ENCODE results near the gene STXBP2.

STXBP2 gene

GRCh38 chr19:7687177-7687576 is 50.3 kb downstream of the STXBP2 start:
- CTCF ChIA-PET: interaction anchor here (1.3 kb wide), 1 partner anchor 48 kb away, joined by 4 read pairs; no protein-coding TSS in a partner anchor
- Histone ChIP-seq H3K27ac (ENCODE audit: insufficient read depth in 1 of 2, low read depth in 1 of 2, low read length in 2 of 2, poor library complexity in 1 of 2, severe bottlenecking in 2 of 2) (no peak overlapping the region), H3K4me3 (ENCODE audit: control insufficient read depth in 1 of 7, extremely low read depth in 1 of 7, insufficient read depth in 4 of 7, low read depth in 2 of 7, low read length in 6 of 7) (no peak overlapping the region), H3K9me3 (ENCODE audit: control extremely low read depth in 1 of 5, control insufficient read depth in 4 of 5, insufficient read depth in 2 of 5, low read depth in 1 of 5, low read length in 4 of 5) (no peaks in the 10 kb centered on the region), H3K27me3 (replicated peaks in 2 of 5; ENCODE audit: control insufficient read depth in 4 of 5, insufficient read depth in 5 of 5, low read length in 4 of 5) (peaks cover 0 to 6% (median 0%) of the 10 kb centered on the region in 5 experiments), H3K4me1 (ENCODE audit: control extremely low read depth in 1 of 4, control insufficient read depth in 4 of 4, insufficient read depth in 4 of 4, low read length in 3 of 4) (peaks cover 0 to 6% (median 3%) of the 10 kb centered on the region in 4 experiments), H3K36me3 (ENCODE audit: control insufficient read depth in 4 of 4, insufficient read depth in 4 of 4, low read length in 3 of 4) (peaks cover 0 to 24% (median 10%) of the 10 kb centered on the region in 4 experiments)
- POLR2A ChIA-PET: no interaction called here
- WGBS (ENCODE audit: insufficient coverage): 98% methylated on average over 12 of the region's 12 CpGs
- DNase-seq: no peak

DNA sequence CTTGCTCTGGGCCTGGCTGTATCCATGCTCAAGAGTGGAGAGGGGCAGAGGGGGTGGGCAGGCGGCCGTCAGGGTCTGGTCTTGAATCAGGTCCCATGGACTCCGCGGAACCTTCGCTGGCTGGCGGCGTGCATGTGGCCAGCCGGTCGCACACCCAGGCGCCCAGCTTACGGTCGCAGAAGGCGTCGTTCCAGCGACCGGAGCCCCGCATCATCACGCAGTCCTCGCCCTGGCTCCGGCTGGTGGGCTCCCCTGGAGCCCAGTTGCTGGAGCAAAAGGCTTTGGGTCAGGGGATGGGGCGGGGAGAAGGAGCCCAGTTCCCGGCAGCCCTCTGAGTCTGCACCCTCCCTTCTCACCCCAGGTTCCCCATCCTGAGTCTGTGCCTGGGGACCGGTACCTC is 52.3 kb downstream of the STXBP2 start:
- CTCF ChIA-PET: no interaction called here
- H3K27ac ChIP-seq (ENCODE audit: insufficient read depth in 1 of 2, low read depth in 1 of 2, low read length in 2 of 2, poor library complexity in 1 of 2, severe bottlenecking in 2 of 2): no peak overlapping the region
- H3K4me1 ChIP-seq (ENCODE audit: control extremely low read depth in 1 of 4, control insufficient read depth in 4 of 4, insufficient read depth in 4 of 4, low read length in 3 of 4): peaks cover 0 to 3% (median 1%) of the 10 kb centered on the region in 4 experiments
- DNase-seq: no peak
- no peaks in the 10 kb centered on the region for H3K9me3 ChIP-seq (ENCODE audit: control extremely low read depth in 1 of 5, control insufficient read depth in 4 of 5, insufficient read depth in 2 of 5, low read depth in 1 of 5, low read length in 4 of 5)
- H3K4me3 ChIP-seq (ENCODE audit: control insufficient read depth in 1 of 7, extremely low read depth in 1 of 7, insufficient read depth in 4 of 7, low read depth in 2 of 7, low read length in 6 of 7): no peak overlapping the region
- H3K36me3 ChIP-seq (ENCODE audit: control insufficient read depth in 4 of 4, insufficient read depth in 4 of 4, low read length in 3 of 4): peaks cover 0 to 8% (median 2%) of the 10 kb centered on the region in 4 experiments
- peaks cover 0 to 6% (median 0%) of the 10 kb centered on the region in 5 experiments for H3K27me3 ChIP-seq (replicated peaks in 2 of 5; ENCODE audit: control insufficient read depth in 4 of 5, insufficient read depth in 5 of 5, low read length in 4 of 5)
- POLR2A ChIA-PET: no interaction called here
- WGBS (ENCODE audit: insufficient coverage): 44% methylated on average over 18 of the region's 23 CpGs

- no peak overlapping the region for H3K4me3 ChIP-seq (ENCODE audit: control insufficient read depth in 1 of 7, extremely low read depth in 1 of 7, insufficient read depth in 4 of 7, low read depth in 2 of 7, low read length in 6 of 7)
- WGBS (ENCODE audit: insufficient coverage): 100% methylated on average over 8 of the region's 8 CpGs
- DNase-seq: no peak
- peaks cover 0 to 3% (median 1%) of the 10 kb centered on the region in 4 experiments for H3K4me1 ChIP-seq (ENCODE audit: control extremely low read depth in 1 of 4, control insufficient read depth in 4 of 4, insufficient read depth in 4 of 4, low read length in 3 of 4)
- H3K9me3 ChIP-seq (ENCODE audit: control extremely low read depth in 1 of 5, control insufficient read depth in 4 of 5, insufficient read depth in 2 of 5, low read depth in 1 of 5, low read length in 4 of 5): no peaks in the 10 kb centered on the region
- ChIA-PET CTCF (no interaction called here), POLR2A (no interaction called here)
- no peak overlapping the region for H3K27ac ChIP-seq (ENCODE audit: insufficient read depth in 1 of 2, low read depth in 1 of 2, low read length in 2 of 2, poor library complexity in 1 of 2, severe bottlenecking in 2 of 2)
- peaks cover 0 to 6% (median 0%) of the 10 kb centered on the region in 5 experiments for H3K27me3 ChIP-seq (replicated peaks in 2 of 5; ENCODE audit: control insufficient read depth in 4 of 5, insufficient read depth in 5 of 5, low read length in 4 of 5)
- H3K36me3 ChIP-seq (ENCODE audit: control insufficient read depth in 4 of 4, insufficient read depth in 4 of 4, low read length in 3 of 4): no peaks in the 10 kb centered on the region
Observed at GRCh38 chr19:7690779-7691258, 53.9 kb downstream of the STXBP2 start.

DNA sequence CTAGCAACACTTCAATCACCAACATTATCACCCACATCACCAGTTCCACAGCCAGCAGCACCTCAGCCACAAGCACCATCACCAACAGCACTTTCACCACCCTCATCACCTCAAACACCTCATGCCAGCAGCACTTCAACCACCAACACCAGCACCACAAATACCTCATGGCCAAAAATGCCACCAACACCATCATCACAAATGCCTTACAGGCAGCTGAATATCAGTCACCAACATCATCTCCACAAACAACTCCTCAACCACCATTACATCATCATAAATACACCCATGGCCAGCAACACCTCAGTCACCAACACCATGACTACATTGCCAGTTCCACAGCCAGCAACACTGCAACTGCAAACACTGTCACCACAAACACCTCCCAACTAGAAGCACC is 54.6 kb downstream of the STXBP2 start:
- H3K9me3 ChIP-seq (ENCODE audit: control extremely low read depth in 1 of 5, control insufficient read depth in 4 of 5, insufficient read depth in 2 of 5, low read depth in 1 of 5, low read length in 4 of 5): no peaks in the 10 kb centered on the region
- H3K27me3 ChIP-seq (replicated peaks in 2 of 5; ENCODE audit: control insufficient read depth in 4 of 5, insufficient read depth in 5 of 5, low read length in 4 of 5): peaks cover 0 to 6% (median 0%) of the 10 kb centered on the region in 5 experiments
- no peak overlapping the region for H3K4me3 ChIP-seq (ENCODE audit: control insufficient read depth in 1 of 7, extremely low read depth in 1 of 7, insufficient read depth in 4 of 7, low read depth in 2 of 7, low read length in 6 of 7)
- no peaks in the 10 kb centered on the region for H3K36me3 ChIP-seq (ENCODE audit: control insufficient read depth in 4 of 4, insufficient read depth in 4 of 4, low read length in 3 of 4)
- POLR2A ChIA-PET: no interaction called here
- H3K27ac ChIP-seq (ENCODE audit: insufficient read depth in 1 of 2, low read depth in 1 of 2, low read length in 2 of 2, poor library complexity in 1 of 2, severe bottlenecking in 2 of 2): no peak overlapping the region
- DNase-seq: no peak
- CTCF ChIA-PET: no interaction called here
- H3K4me1 ChIP-seq (ENCODE audit: control extremely low read depth in 1 of 4, control insufficient read depth in 4 of 4, insufficient read depth in 4 of 4, low read length in 3 of 4): peaks cover 0 to 3% (median 1%) of the 10 kb centered on the region in 4 experiments

DNA sequence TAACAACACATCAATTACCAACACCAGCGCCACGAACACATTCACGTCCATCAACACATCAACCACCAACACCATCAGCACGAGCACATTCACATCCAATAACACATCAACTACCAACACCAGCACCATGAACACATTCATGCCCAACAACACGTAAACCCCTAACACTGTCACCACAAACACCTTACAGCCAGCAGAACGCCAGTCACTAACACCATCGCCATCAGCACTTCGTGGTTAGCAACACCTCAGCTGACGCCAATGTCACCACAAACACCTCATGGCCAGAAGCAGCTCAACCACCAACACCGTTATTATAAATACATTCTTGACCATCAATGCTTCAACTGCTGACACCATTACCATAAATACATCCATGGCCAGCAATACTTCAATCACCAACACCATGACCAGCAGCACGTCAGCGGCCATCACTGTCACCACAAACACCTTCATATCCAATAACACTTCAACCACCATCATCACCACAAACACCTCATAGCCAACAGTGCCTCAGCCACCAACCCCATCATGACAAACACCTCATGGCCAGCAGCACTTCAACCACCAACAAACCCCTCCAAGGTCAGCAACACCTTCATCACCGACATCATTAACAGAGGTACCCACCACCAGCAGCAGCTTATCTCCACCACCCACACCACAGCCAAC is 55.6 kb downstream of the STXBP2 start:
- Histone ChIP-seq H3K27me3 (replicated peaks in 2 of 5; ENCODE audit: control insufficient read depth in 4 of 5, insufficient read depth in 5 of 5, low read length in 4 of 5) (peaks cover 0 to 6% (median 2%) of the 10 kb centered on the region in 5 experiments), H3K4me3 (ENCODE audit: control insufficient read depth in 1 of 7, extremely low read depth in 1 of 7, insufficient read depth in 4 of 7, low read depth in 2 of 7, low read length in 6 of 7) (no peak overlapping the region), H3K27ac (ENCODE audit: insufficient read depth in 1 of 2, low read depth in 1 of 2, low read length in 2 of 2, poor library complexity in 1 of 2, severe bottlenecking in 2 of 2) (no peak overlapping the region), H3K4me1 (ENCODE audit: control extremely low read depth in 1 of 4, control insufficient read depth in 4 of 4, insufficient read depth in 4 of 4, low read length in 3 of 4) (peaks cover 0 to 3% (median 1%) of the 10 kb centered on the region in 4 experiments), H3K9me3 (ENCODE audit: control extremely low read depth in 1 of 5, control insufficient read depth in 4 of 5, insufficient read depth in 2 of 5, low read depth in 1 of 5, low read length in 4 of 5) (no peaks in the 10 kb centered on the region), H3K36me3 (ENCODE audit: control insufficient read depth in 4 of 4, insufficient read depth in 4 of 4, low read length in 3 of 4) (no peaks in the 10 kb centered on the region)
- WGBS (ENCODE audit: insufficient coverage): 96% methylated on average over 8 of the region's 13 CpGs
- ChIA-PET CTCF (no interaction called here), POLR2A (no interaction called here)
- no peak for DNase-seq

DNA sequence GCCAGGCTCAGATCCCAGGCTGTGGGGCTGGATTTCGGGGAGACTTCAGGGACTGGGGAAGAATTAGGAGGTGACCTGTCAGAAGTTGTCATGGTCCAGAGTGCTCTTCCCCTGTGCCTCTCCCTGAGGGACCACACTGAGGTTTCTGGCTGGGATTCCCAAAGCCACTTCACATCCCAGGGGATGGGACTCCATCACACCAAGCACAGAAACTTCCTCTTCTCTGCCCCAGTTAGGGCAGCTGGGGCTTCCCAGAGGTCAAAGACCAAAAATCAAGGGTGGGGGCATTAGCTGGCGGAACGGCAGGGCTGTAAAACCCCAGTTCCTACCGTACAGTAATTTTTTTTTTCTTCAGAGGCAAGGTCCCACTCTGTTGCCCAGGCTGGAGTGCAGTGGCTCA is 57.6 kb downstream of the STXBP2 start:
- CTCF ChIA-PET: no interaction called here
- POLR2A ChIA-PET: no interaction called here
- Histone ChIP-seq H3K27me3 (replicated peaks in 2 of 5; ENCODE audit: control insufficient read depth in 4 of 5, insufficient read depth in 5 of 5, low read length in 4 of 5) (peaks cover 0 to 6% (median 0%) of the 10 kb centered on the region in 5 experiments), H3K4me3 (ENCODE audit: control insufficient read depth in 1 of 7, extremely low read depth in 1 of 7, insufficient read depth in 4 of 7, low read depth in 2 of 7, low read length in 6 of 7) (no peak overlapping the region), H3K36me3 (ENCODE audit: control insufficient read depth in 4 of 4, insufficient read depth in 4 of 4, low read length in 3 of 4) (no peaks in the 10 kb centered on the region), H3K4me1 (ENCODE audit: control extremely low read depth in 1 of 4, control insufficient read depth in 4 of 4, insufficient read depth in 4 of 4, low read length in 3 of 4) (peaks cover 0 to 10% (median 4%) of the 10 kb centered on the region in 4 experiments), H3K9me3 (ENCODE audit: control extremely low read depth in 1 of 5, control insufficient read depth in 4 of 5, insufficient read depth in 2 of 5, low read depth in 1 of 5, low read length in 4 of 5) (no peaks in the 10 kb centered on the region), H3K27ac (ENCODE audit: insufficient read depth in 1 of 2, low read depth in 1 of 2, low read length in 2 of 2, poor library complexity in 1 of 2, severe bottlenecking in 2 of 2) (no peak overlapping the region)
- 91% methylated on average over 3 of the region's 4 CpGs for WGBS (ENCODE audit: insufficient coverage)
- DNase-seq: no peak
